ENCODE data around the gene KCTD10. TPM values are rescaled to one million over a fixed set of nuclear protein-coding genes. Genes with fewer than 3 reads are reported as not detected.

KCTD10 gene
- total RNA-seq, 1 donor from 2014 or later, result 128 TPM

DNA sequence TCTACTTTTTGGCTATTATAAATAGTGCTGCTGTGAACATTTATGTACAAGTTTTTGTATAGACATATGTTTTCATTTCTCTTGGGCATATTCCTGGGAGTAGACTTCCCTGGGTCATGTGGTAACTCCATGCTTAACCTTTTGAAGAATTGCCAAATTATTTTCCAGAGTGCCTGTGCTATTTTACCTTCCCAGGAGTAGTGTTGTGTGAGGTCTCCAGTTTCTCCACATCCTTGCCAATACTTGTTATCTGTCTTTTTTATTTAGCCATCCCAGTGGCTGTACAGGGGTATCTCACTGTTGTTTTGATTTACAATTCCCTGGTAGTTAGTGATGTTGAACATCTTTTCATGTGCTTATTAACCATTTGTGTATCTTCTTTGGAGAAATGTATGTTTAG is 19.2 kb upstream of the KCTD10 start:
- Mint-ChIP-seq H3K27me3 (ENCODE audit: unreplicated experiment) (no peaks in the 10 kb centered on the region), H3K9me3 (ENCODE audit: unreplicated experiment) (no peaks in the 10 kb centered on the region), H3K36me3 (ENCODE audit: low read depth, unreplicated experiment) (peaks cover 54% of the 10 kb centered on the region), H3K4me1 (ENCODE audit: unreplicated experiment) (no peaks in the 10 kb centered on the region), H3K4me3 (ENCODE audit: unreplicated experiment) (no peak overlapping the region), H3K27ac (ENCODE audit: unreplicated experiment) (no peak overlapping the region)
- no peak for DNase-seq (ENCODE audit: low spot score)
- TF ChIP-seq, protein P1, sequence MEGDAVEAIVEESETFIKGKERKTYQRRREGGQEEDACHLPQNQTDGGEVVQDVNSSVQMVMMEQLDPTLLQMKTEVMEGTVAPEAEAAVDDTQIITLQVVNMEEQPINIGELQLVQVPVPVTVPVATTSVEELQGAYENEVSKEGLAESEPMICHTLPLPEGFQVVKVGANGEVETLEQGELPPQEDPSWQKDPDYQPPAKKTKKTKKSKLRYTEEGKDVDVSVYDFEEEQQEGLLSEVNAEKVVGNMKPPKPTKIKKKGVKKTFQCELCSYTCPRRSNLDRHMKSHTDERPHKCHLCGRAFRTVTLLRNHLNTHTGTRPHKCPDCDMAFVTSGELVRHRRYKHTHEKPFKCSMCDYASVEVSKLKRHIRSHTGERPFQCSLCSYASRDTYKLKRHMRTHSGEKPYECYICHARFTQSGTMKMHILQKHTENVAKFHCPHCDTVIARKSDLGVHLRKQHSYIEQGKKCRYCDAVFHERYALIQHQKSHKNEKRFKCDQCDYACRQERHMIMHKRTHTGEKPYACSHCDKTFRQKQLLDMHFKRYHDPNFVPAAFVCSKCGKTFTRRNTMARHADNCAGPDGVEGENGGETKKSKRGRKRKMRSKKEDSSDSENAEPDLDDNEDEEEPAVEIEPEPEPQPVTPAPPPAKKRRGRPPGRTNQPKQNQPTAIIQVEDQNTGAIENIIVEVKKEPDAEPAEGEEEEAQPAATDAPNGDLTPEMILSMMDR (IDR thresholded peaks at IDR 0.05; ENCODE audit: unreplicated experiment), result no peak

DNA sequence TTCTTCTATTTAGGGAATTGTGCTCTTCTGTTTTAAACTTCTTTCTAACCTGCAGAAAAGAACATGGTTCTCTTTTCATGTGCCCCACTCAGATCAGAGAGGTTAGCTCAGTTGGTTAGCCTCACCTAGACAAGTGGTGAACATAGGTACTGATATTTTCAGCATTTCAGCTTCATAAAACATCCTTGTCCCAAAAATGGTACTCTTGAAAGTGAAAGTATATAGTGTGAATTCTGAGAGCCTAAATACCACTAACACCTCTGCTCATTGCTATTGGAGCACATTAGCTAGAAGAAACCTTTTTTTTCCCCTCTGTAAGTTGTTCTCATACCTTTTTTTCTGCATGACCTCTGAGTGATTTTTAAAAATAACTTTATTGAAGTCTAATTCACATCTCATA is 17.9 kb upstream of the KCTD10 start:
- Mint-ChIP-seq H3K27me3 (ENCODE audit: unreplicated experiment) (no peaks in the 10 kb centered on the region), H3K36me3 (ENCODE audit: low read depth, unreplicated experiment) (peaks cover 50% of the 10 kb centered on the region), H3K27ac (ENCODE audit: unreplicated experiment) (no peak overlapping the region), H3K4me3 (ENCODE audit: unreplicated experiment) (peak overlapping the region; percentile 78), H3K9me3 (ENCODE audit: unreplicated experiment) (no peaks in the 10 kb centered on the region), H3K4me1 (ENCODE audit: unreplicated experiment) (no peaks in the 10 kb centered on the region)
- TF ChIP-seq, protein P1 (IDR thresholded peaks at IDR 0.05; ENCODE audit: unreplicated experiment), result no peak
- no peak for DNase-seq (ENCODE audit: low spot score)

DNA sequence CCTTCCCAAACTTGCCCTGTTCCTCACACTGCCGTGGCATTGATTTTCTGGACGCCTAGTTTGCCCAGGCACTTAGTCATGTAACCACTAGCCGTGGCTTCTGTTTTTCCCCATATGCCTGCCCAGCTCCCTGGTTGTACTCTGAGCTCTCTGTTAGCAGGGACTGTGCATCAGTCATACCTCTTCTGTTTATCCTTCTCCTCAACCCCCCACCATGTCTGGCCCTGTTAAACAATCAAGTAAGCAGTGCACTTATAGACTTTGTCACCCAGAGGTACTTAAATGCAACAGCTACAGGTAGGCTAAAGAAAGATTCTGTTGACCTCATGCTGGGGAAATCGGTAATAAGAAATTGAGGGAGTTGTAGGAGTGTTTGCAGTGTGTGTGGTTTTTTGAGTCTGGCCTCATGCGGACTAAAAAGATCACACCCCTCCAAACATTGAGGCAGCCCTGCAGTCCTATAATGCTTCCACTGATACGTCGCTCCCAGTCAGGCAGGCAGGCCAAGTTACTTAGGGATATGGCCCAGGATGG is 17.3 kb upstream of the KCTD10 start:
- DNase-seq (ENCODE audit: low spot score), result no peak
- TF ChIP-seq, protein P1 (IDR thresholded peaks at IDR 0.05; ENCODE audit: unreplicated experiment), result no peak
- Mint-ChIP-seq H3K4me1 (ENCODE audit: unreplicated experiment) (no peaks in the 10 kb centered on the region), H3K27me3 (ENCODE audit: unreplicated experiment) (no peaks in the 10 kb centered on the region), H3K9me3 (ENCODE audit: unreplicated experiment) (no peaks in the 10 kb centered on the region), H3K4me3 (ENCODE audit: unreplicated experiment) (peak overlapping the region; percentile 77), H3K27ac (ENCODE audit: unreplicated experiment) (peak overlapping the region; percentile 8), H3K36me3 (ENCODE audit: low read depth, unreplicated experiment) (peaks cover 52% of the 10 kb centered on the region)

DNA sequence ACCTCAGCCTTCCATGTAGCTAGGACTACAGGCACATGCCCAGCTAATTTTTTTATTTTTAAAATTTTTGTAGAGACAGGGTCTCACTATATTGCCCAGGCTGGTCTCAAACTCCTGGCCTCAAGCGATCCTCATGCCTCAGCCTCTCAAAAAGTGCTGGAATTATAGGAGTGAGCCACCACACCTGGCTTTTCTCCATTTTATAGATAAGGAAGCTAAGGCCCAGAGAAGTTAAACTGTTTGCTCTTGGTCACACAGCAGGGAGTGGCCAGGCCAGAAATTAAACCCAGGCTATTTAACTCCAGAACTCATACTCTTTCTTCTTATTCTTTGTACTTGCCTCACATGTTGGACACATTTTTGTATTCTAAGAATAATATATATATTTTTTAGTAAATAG is 16.8 kb upstream of the KCTD10 start:
- no peaks in the 10 kb centered on the region for H3K9me3 Mint-ChIP-seq (ENCODE audit: unreplicated experiment)
- H3K4me1 Mint-ChIP-seq (ENCODE audit: unreplicated experiment), result no peaks in the 10 kb centered on the region
- TF ChIP-seq, protein P1 (IDR thresholded peaks at IDR 0.05; ENCODE audit: unreplicated experiment), result no peak
- no peaks in the 10 kb centered on the region for H3K27me3 Mint-ChIP-seq (ENCODE audit: unreplicated experiment)
- H3K36me3 Mint-ChIP-seq (ENCODE audit: low read depth, unreplicated experiment), result peaks cover 57% of the 10 kb centered on the region
- DNase-seq (ENCODE audit: low spot score), result no peak
- no peak overlapping the region for H3K4me3 Mint-ChIP-seq (ENCODE audit: unreplicated experiment)
- no peak overlapping the region for H3K27ac Mint-ChIP-seq (ENCODE audit: unreplicated experiment)

DNA sequence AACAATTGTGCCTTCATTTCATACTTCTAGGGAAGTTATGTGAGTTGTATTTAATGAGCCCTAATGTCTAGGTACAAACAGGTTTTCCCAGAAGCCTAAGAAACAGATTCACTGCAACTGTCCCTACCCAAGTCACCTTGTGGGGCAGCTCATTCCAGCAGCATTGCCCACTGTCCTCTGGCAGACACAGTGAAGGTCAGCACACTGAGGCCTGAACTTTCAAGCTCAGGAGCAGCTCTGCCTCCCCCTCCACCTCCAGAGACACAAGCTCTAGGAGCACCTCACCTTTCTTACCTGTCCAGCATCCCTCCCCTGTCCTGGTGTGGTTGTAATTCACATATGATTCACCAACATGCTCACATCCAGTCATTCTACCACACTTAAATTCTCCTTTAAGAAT is 16.0 kb upstream of the KCTD10 start:
- H3K4me1 Mint-ChIP-seq (ENCODE audit: unreplicated experiment), result no peaks in the 10 kb centered on the region
- H3K27me3 Mint-ChIP-seq (ENCODE audit: unreplicated experiment), result no peaks in the 10 kb centered on the region
- H3K36me3 Mint-ChIP-seq (ENCODE audit: low read depth, unreplicated experiment), result peaks cover 59% of the 10 kb centered on the region
- H3K4me3 Mint-ChIP-seq (ENCODE audit: unreplicated experiment), result peak overlapping the region; percentile 5
- TF ChIP-seq, protein P1 (IDR thresholded peaks at IDR 0.05; ENCODE audit: unreplicated experiment), result no peak
- no peak for DNase-seq (ENCODE audit: low spot score)
- no peaks in the 10 kb centered on the region for H3K9me3 Mint-ChIP-seq (ENCODE audit: unreplicated experiment)
- no peak overlapping the region for H3K27ac Mint-ChIP-seq (ENCODE audit: unreplicated experiment)

Data from endothelial cell (in vitro differentiated cells).